HepG2 (cell line): ENCODE data around the gene NKX6-2. TPM values are rescaled to one million over a fixed set of nuclear protein-coding genes. Genes with fewer than 3 reads are reported as not detected.
"Not testable (repeated sequence)": the region's sequence is repeated elsewhere in the genome, so short reads cannot be mapped to it uniquely, and the experiment has no call there.

ENCODE experiments used
- ATAC-seq: fragments of 200-7000 bp; cut with Tn5 transposase; 3 replicates; pipeline ENCODE4 v1.9.1; 2020; ENCODE audit warnings: mild to moderate bottlenecking, moderate library complexity
- BruUV-seq: library from RNA; stranded (reverse); fragments of 400-500 nt; replicated peaks from 2 replicates; lab custom pipeline; 2021; lab: Mats Ljungman, UMichigan
- CTCF ChIA-PET: fragments of 300-600 bp; formaldehyde crosslinking; extraction: SDS; loops from one replicate; lab custom pipeline; 2021; ENCODE audit warnings: low total read pairs, inconsistent platforms, low intra/inter-chr PET ratio; lab: Yijun Ruan, JAX
- POLR2A ChIA-PET: fragments of 350-600 bp; sonication (Branson Sonifier 250); formaldehyde crosslinking; loops from one replicate; lab custom pipeline; 2020; ENCODE audit warnings: antibody characterized with exemption, inconsistent platforms; lab: Yijun Ruan, JAX
- DNase-seq: peaks from one replicate; pipeline ENCODE4 v3.0.0-alpha.2; 2015; ENCODE audit warnings: low spot score
- FAIRE-seq: peaks from 3 replicates; lab custom pipeline; 2011; peaks lifted over from hg19 to GRCh38; lab: Jason Lieb, UNC
- H2AFZ ChIP-seq: one replicate; pipeline ENCODE4 v1.6.1; 2011; ENCODE audit warnings: low read length, inconsistent platforms
- H3K27ac ChIP-seq: fragments of 300-600 bp; 3 replicates; pipeline ENCODE4 v1.8.0; 2011; ENCODE audit warnings: mixed run types, mild to moderate bottlenecking, mixed read lengths, low read length, inconsistent platforms; ENCODE audit not compliant: insufficient read depth; ENCODE audit errors: extremely low read length
- H3K27me3 ChIP-seq, 2 experiments: fragments of 200-600 bp in 1 of 2; 2 replicates in 1 of 2; 3 replicates in 1 of 2; pipeline versions ENCODE4 v1.6.0 to v1.8.0; 2011; ENCODE audit warnings: low read length in 2 of 2, mild to moderate bottlenecking in 2 of 2, moderate library complexity in 2 of 2, inconsistent platforms in 1 of 2; ENCODE audit not compliant: insufficient read depth in 2 of 2, control insufficient read depth in 1 of 2
- H3K36me3 ChIP-seq, 2 experiments: fragments of 200-600 bp in 1 of 2; replicated peaks in 1 of 2; 2 replicates in 1 of 2; 3 replicates in 1 of 2; pipeline versions ENCODE4 v1.5.1 to v1.8.0; 2011; ENCODE audit warnings: low read length in 2 of 2, inconsistent platforms in 1 of 2; ENCODE audit not compliant: insufficient read depth in 2 of 2, control insufficient read depth in 1 of 2
- H3K4me1 ChIP-seq: 2 replicates; pipeline ENCODE4 v1.5.1; 2012; ENCODE audit warnings: low read length, inconsistent platforms; ENCODE audit not compliant: insufficient read depth
- H3K4me2 ChIP-seq: 2 replicates; pipeline ENCODE4 v1.6.0; 2011; ENCODE audit warnings: low read depth, low read length, inconsistent platforms
- H3K4me3 ChIP-seq, 3 experiments: fragments of 200-600 bp in 1 of 3; sonication (generic), shearing (Covaris generic) in 1 of 3; replicated peaks in 1 of 3; 2 replicates each; pipeline ENCODE4 v1.5.1; 2011 to 2016; ENCODE audit warnings: low read length in 3 of 3, inconsistent platforms in 2 of 3, low read depth in 2 of 3, mild to moderate bottlenecking in 2 of 3, control low read depth in 1 of 3, mixed read lengths in 1 of 3; ENCODE audit not compliant: insufficient read depth in 1 of 3
- H3K79me2 ChIP-seq: one replicate; pipeline ENCODE4 v1.6.1; 2011; ENCODE audit warnings: low read length, inconsistent platforms; ENCODE audit not compliant: insufficient read depth
- H3K9ac ChIP-seq: 2 replicates; pipeline ENCODE4 v1.6.0; 2011; ENCODE audit warnings: mild to moderate bottlenecking, low read depth, low read length, inconsistent platforms; ENCODE audit not compliant: insufficient read depth
- H3K9me3 ChIP-seq: 2 replicates; pipeline ENCODE4 v1.5.1; 2012; ENCODE audit warnings: mild to moderate bottlenecking, low read length
- H4K20me1 ChIP-seq: 2 replicates; pipeline ENCODE4 v1.6.0; 2011; ENCODE audit warnings: inconsistent platforms, mild to moderate bottlenecking, low read length, moderate library complexity; ENCODE audit not compliant: insufficient read depth
- LCORL ChIP-seq, 2 experiments: fragments of 450-650 bp in 1 of 2; sonication (generic) in 1 of 2; formaldehyde crosslinking in 1 of 2; IDR thresholded peaks; 2 replicates each; pipeline versions ENCODE4 v1.5.0 to v1.6.1; 2017 to 2020; ENCODE audit warnings: antibody characterized with exemption in 1 of 2, missing genetic modification reagents in 1 of 2
- MAFF ChIP-seq: IDR thresholded peaks from 2 replicates; pipeline ENCODE4 v1.6.1; 2011; ENCODE audit warnings: low read depth, low read length, improper control_type of control experiment
- PRDM4 ChIP-seq: sonication (generic); formaldehyde crosslinking; IDR thresholded peaks from 2 replicates; pipeline ENCODE4 v1.9.0; 2021; ENCODE audit warnings: missing genetic modification reagents, borderline replicate concordance
- SMAD9 ChIP-seq: sonication (generic); formaldehyde crosslinking; IDR thresholded peaks from 2 replicates; pipeline ENCODE4 v1.5.1; 2020; ENCODE audit warnings: mild to moderate bottlenecking, missing genetic modification reagents
- ZIK1 ChIP-seq: sonication (generic); formaldehyde crosslinking; IDR thresholded peaks from 2 replicates; pipeline ENCODE4 v1.5.0; 2020; ENCODE audit warnings: mild to moderate bottlenecking, low read depth, missing genetic modification reagents, borderline replicate concordance
- ZNF510 ChIP-seq: sonication (generic); formaldehyde crosslinking; IDR thresholded peaks from 2 replicates; pipeline ENCODE4 v1.4.0; 2020; ENCODE audit warnings: low read depth, mild to moderate bottlenecking, missing genetic modification reagents
- WGBS: methylation state at CpG from one replicate; pipeline ENCODE4 v1.1.6; 2017; ENCODE audit warnings: low lambda C conversion rate; 5-methylcytosine and 5-hydroxymethylcytosine counted together
- in situ Hi-C: cut with HindIII; loops from 2 replicates; pipeline ENCODE4 v1.10.0; 2017; ENCODE audit warnings: low pct_unique_long_range_greater_than_20kb; ENCODE audit not compliant: extremely low pct_ligation_motif_present
- intact Hi-C: fragments of 100-400 bp; cut with micrococcal nuclease; formaldehyde crosslinking; loops from one replicate; pipeline ENCODE4 v1.10.0; 2022; ENCODE audit not compliant: unreplicated experiment
- polyA plus RNA-seq, 8 experiments: library from polyadenylated mRNA; depleted of rRNA in 3 of 8; stranded (reverse) in 7 of 8; unstranded in 1 of 8; fragments of >200 nt; fragmentation: Illumina TruSeq in 4 of 8; extraction: Trizol in 4 of 8; gene quantifications; 2 replicates each; pipeline versions ENCODE4 v1.2.1 to v1.2.3, GENCODE V29; 2011 to 2016; ENCODE audit warnings: low read depth in 4 of 8, missing spikeins in 1 of 8, mixed read lengths in 1 of 8; ENCODE audit not compliant: insufficient read depth in 1 of 8
- total RNA-seq, 5 experiments: library from RNA; depleted of rRNA; stranded (reverse); fragments of >200 nt; fragmentation: Illumina TruSeq; extraction: Trizol; gene quantifications; 2 replicates each; pipeline ENCODE4 v1.2.3, GENCODE V29; 2016; ENCODE audit warnings: low read depth in 1 of 5

The NKX6-2 gene
- total and polyA plus RNA-seq, 2 of the 13 experiments (the other 11 are each of a cell fraction or from before 2014, with no cell fraction given): not detected

GRCh38 chr10:132797986-132798385 lies 12.0 kb upstream of the NKX6-2 start:
- H3K36me3 ChIP-seq, CTCF ChIA-PET, DNase-seq, H3K79me2 ChIP-seq, H3K9me3 ChIP-seq, H3K4me3 ChIP-seq, H3K27ac ChIP-seq, in situ Hi-C loops, FAIRE-seq, BruUV-seq, H3K4me2 ChIP-seq, intact Hi-C loops, H3K9ac ChIP-seq, POLR2A ChIA-PET, ATAC-seq, H2AFZ ChIP-seq, H3K4me1 ChIP-seq, H4K20me1 ChIP-seq: not testable (repeated sequence)
- 67% methylated on average over 32 of the region's 32 CpGs for WGBS
- peaks cover 7 to 46% of the 10 kb centered on the region in 2 experiments for H3K27me3 ChIP-seq

GRCh38 chr10:132796846-132797245 lies 10.9 kb upstream of the NKX6-2 start:
- Histone ChIP-seq H3K4me1 (no peaks in the 10 kb centered on the region), H3K9me3 (no peaks in the 10 kb centered on the region), H3K4me2 (no peak overlapping the region), H3K36me3 (no peaks in the 10 kb centered on the region), H3K4me3 (no peak overlapping the region), H3K27ac (no peak overlapping the region), H2AFZ (no peak overlapping the region), H4K20me1 (no peaks in the 10 kb centered on the region), H3K27me3 (peaks cover 7 to 45% of the 10 kb centered on the region in 2 experiments), H3K9ac (no peak overlapping the region), H3K79me2 (no peaks in the 10 kb centered on the region)
- ATAC-seq (no peak), FAIRE-seq (no peak), DNase-seq (no peak)
- intact Hi-C loops: no loop called here
- TF ChIP-seq ZIK1 (CRISPR knock-in tag) (no peak), SMAD9 (CRISPR knock-in tag) (no peak), ZNF510 (no peak), PRDM4 (no peak), MAFF (no peak), LCORL (IDR thresholded peaks at IDR 0.05) (no peak), LCORL (CRISPR knock-in tag; IDR thresholded peaks at IDR 0.05) (no peak)
- ChIA-PET CTCF (no interaction called here), POLR2A (no interaction called here)
- in situ Hi-C loops: no loop called here
- whole genome bisulfite sequencing: 50% methylated on average over 6 of the region's 21 CpGs
- BruUV-seq: no TSS peak
